ENCODE results near the gene MICAL3.
A peak's percentile ranks its signal among the peaks of the same experiment; 100 is the strongest.

MICAL3 gene

GRCh38 chr22:17784776-17785175 lies 239.6 kb downstream of the MICAL3 start:
- no peak for DNase-seq

- no peak for DNase-seq
These were observed 240.4 kb downstream of the MICAL3 start for GRCh38 chr22:17783773-17784480.

- DNase-seq = no peak
These were observed 241.0 kb downstream of the MICAL3 start for GRCh38 chr22:17783312-17783711.

GRCh38 chr22:17782621-17783020 lies 241.7 kb downstream of the MICAL3 start:
- no peak for DNase-seq

- no peak for DNase-seq
These were observed 242.2 kb downstream of the MICAL3 start for GRCh38 chr22:17782158-17782557.

- peak; percentile 25 for DNase-seq
These were observed 242.9 kb downstream of the MICAL3 start for GRCh38 chr22:17781319-17782031.

- no peak for DNase-seq
These were observed 243.5 kb downstream of the MICAL3 start for GRCh38 chr22:17780741-17781318.

- no peak for DNase-seq
These were observed 244.1 kb downstream of the MICAL3 start for GRCh38 chr22:17780116-17780740.

- no peak for DNase-seq
These were observed 244.9 kb downstream of the MICAL3 start for GRCh38 chr22:17779286-17780115.

GRCh38 chr22:17778412-17778976 lies 245.9 kb downstream of the MICAL3 start:
- no peak for DNase-seq

GRCh38 chr22:17777717-17778044 lies 246.7 kb downstream of the MICAL3 start:
- DNase-seq = no peak

- DNase-seq = no peak
These were observed 247.2 kb downstream of the MICAL3 start for GRCh38 chr22:17777005-17777716.

GRCh38 chr22:17775781-17776465 lies 248.4 kb downstream of the MICAL3 start:
- no peak for DNase-seq

GRCh38 chr22:17774926-17775685 lies 249.3 kb downstream of the MICAL3 start:
- DNase-seq = no peak

- DNase-seq = peak; percentile 20
These were observed 250.0 kb downstream of the MICAL3 start, which contains the start of gene BID for GRCh38 chr22:17774206-17774925. BID (minus strand) TSS chr22:17774469; CDS start chr22:17750116, 24,353 bp downstream.

- peak; percentile 67 for DNase-seq
These were observed 250.7 kb downstream of the MICAL3 start for GRCh38 chr22:17773606-17774205.

GRCh38 chr22:17772958-17773605 lies 251.3 kb downstream of the MICAL3 start:
- no peak for DNase-seq

GRCh38 chr22:17772249-17772957 lies 252.0 kb downstream of the MICAL3 start:
- no peak for DNase-seq
